Ramos (cell line): ENCODE data around the gene COL6A3.
"Not testable (repeated sequence)": the region's sequence is repeated elsewhere in the genome, so short reads cannot be mapped to it uniquely, and the experiment has no call there.

ENCODE experiments used
- in situ Hi-C: fragments of 300-500 bp; cut with MboI; formaldehyde crosslinking; loops from one replicate; pipeline ENCODE4 v1.14.3; 2022; ENCODE audit warnings: low sequenced_read_pairs; ENCODE audit not compliant: unreplicated experiment

The COL6A3 gene

GRCh38 chr2:237388036-237388435, 25.9 kb downstream of the COL6A3 start:
- in situ Hi-C loops: no loop called here

- in situ Hi-C loops: no loop called here
Observed at GRCh38 chr2:237384672-237385020, 29.3 kb downstream of the COL6A3 start.

- in situ Hi-C loops: no loop called here
Observed at GRCh38 chr2:237383991-237384671, 29.8 kb downstream of the COL6A3 start.

- in situ Hi-C loops: no loop called here
Observed at GRCh38 chr2:237380768-237381167, 33.2 kb downstream of the COL6A3 start.

GRCh38 chr2:237379636-237380035, 34.3 kb downstream of the COL6A3 start:
- in situ Hi-C loops: no loop called here

DNA sequence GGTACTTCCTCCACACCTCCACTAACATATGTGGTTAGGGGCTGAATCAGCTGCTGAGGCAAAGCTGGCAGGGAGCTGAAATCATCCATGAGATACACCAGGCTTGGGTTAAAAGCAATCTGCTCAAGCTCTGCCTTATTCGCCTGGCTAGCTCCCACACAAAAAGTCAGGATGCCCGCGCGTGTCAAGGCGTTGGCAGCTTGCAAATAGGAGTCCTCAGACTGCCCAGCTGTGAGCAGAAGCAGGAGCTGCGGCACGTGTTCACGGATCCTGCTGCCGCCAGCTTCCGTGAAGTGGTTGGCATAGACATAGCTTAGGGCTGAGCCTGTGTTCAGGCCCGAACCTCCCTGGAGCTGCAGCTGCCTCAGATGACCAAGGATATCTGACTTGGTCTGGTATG, 35.3 kb downstream of the COL6A3 start:
- in situ Hi-C loops: no loop called here

GRCh38 chr2:237374284-237375060, 39.5 kb downstream of the COL6A3 start:
- in situ Hi-C loops: no loop called here

DNA sequence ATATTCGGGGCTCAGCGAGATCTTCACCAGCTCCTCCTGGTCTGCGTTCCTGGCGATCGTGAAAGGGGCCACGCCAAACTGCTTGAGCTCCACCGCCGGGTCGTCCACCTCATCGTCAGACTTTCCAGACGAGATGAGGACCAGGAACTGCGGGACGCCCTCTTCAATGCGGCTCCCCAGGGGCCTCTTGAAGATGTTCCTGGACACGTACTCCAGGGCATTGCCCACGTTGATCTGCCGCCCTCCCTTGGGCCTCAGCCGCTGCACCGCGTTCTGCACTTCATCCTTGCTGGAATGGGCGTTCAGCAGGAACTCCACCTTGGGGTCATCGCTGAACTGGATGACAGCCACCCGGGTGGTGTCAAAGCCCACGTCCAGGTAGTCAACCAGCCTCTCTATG, 42.1 kb downstream of the COL6A3 start:
- in situ Hi-C loops: no loop called here

GRCh38 chr2:237365671-237366070, 48.3 kb downstream of the COL6A3 start:
- in situ Hi-C loops: no loop called here

- in situ Hi-C loops: no loop called here
Observed at GRCh38 chr2:237364655-237365054, 49.3 kb downstream of the COL6A3 start.

- in situ Hi-C loops: no loop called here
Observed at GRCh38 chr2:237361194-237362004, 52.6 kb downstream of the COL6A3 start.

DNA sequence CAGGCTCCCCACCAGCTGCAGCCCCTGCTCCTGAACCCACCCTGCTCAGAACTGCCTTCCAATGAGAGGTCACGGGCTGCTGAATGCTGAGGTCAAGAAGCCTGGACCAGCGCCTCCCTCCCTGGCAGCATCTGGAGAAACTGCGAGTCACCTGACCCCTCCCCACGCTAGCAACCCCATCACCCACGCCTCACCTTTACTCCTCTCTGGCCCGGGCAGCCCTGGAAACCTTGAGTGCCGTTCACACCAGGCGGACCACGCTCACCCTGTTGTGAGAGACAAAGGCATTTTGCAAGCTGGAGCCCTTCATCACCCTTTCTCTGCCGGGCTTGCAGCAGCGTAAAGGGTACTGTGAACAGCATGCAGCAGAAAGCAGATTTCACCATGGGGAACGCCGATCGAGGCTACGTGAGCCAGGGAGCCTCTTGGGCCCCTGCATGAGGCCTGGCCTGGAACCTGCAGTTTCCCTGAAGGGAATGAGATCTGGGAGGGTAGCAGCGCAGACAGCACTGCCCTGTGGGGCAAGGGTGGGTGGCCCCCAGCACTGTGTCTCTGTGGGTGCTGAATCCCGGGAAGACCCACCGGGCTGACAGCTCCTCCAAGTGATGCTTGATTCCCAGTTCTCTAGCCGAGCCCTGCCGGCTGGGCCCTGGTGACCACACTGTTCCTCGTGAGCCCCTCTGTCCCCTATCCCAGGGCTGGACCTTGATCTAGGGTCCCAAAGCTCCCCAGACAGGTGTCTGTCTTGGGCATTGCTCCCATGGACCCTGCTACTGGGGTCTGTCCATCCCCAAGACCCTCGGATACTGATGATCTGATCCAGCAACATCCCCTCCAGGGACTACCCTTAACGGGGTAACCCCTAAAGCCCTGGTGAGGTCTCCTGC, 53.8 kb downstream of the COL6A3 start:
- in situ Hi-C loops: no loop called here

- in situ Hi-C loops: no loop called here
Observed at GRCh38 chr2:237359518-237359840, 54.5 kb downstream of the COL6A3 start.

DNA sequence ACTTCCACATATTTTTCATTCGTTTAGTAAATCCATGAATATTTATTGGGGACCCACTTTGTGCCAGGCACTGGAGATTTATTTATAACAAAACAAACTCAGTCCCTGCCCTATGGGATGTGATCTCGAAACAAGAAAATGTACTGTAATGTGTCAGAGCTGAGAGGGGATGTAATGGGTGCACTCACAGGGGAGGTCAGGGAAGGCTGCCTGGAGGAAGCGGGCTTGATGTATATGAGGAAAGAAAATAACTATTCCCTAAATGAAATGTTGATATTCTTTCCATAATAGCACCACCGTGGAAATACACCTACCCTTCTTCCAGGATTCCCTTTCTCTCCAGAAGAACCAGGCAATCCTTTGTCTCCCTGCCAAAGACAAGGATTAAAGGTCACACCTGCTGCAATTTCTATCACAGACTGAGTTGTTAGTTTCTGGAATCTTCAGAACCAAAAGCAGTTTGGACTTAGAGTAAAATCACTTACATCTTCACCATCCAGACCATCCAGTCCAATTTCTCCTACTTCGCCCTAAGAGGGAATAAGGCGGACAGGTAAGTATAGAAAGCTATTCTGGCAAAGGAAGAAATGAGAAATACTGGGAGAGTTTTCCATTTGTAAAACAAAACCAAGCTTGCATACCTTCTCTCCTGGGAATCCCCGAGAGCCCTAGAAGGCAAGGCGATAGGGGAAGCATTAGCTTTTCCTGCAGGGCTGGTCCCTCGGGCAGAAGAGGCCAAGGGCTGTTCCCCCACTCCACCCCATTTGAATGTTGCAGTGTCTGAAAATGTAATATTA, 55.0 kb downstream of the COL6A3 start:
- in situ Hi-C loops: no loop called here

GRCh38 chr2:237355701-237356100, 58.3 kb downstream of the COL6A3 start:
- in situ Hi-C loops: no loop called here

- in situ Hi-C loops: no loop called here
Observed at GRCh38 chr2:237354892-237355291, 59.1 kb downstream of the COL6A3 start.

DNA sequence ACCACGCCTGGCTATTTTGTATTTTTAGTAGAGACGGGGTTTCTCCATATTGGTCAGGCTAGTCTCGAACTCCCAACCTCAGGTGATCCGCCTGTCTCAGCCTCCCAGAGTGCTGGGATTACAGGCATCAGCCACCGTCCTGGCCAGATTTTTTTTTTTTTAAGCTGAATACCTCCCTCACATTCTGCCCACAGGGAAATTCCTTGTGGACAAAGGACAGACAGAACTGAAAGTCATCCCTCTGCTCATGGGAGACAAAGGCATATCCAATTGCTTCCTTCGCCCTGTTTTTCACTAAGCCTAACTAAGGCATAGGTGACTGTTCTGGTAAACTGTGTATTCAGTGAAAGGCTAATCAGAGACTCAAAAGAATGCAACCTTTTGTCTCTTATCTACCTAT, 59.8 kb downstream of the COL6A3 start:
- in situ Hi-C loops: not testable (repeated sequence)

- in situ Hi-C loops: no loop called here
Observed at GRCh38 chr2:237353215-237353614, 60.7 kb downstream of the COL6A3 start.

DNA sequence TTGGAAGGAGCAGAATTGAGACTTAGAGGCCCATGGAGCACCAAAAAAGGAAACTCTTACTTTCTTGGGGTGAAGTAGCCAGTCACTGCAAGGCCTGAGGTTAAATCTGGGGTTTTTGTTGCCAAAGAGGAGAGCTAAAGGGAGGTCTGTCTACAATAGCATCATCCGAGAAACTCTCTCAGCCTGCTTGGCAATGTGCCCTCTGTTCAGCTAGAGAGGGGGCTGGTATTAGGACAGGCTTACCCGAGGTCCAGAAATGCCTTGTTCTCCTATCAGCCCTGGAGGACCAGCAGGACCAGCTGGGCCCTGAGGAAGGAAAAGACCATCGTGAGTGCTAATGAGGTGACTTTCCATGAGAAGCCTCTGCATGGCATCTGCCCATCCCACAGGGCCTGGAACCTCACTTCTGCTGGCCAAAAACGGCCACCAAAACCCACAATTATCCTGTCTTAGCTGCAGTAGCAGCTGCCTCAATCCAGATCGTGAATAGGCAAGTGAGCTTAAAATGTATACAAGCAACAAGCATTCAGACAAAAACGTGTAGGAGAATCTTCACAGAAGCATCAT, 61.6 kb downstream of the COL6A3 start:
- in situ Hi-C loops: no loop called here
